Neural crest cell (in vitro differentiated cells): ENCODE data around the gene PPTC7. TPM values are rescaled to one million over a fixed set of nuclear protein-coding genes. Genes with fewer than 3 reads are reported as not detected.
"Not testable (repeated sequence)": the region's sequence is repeated elsewhere in the genome, so short reads cannot be mapped to it uniquely, and the experiment has no call there.

Source experiments
- DNase-seq: peaks from one replicate; pipeline ENCODE4 v3.0.0; 2021; ENCODE audit warnings: low read depth, mixed read lengths, low spot score
- H3K27ac Mint-ChIP-seq: one replicate; pipeline ENCODE4 v1.8.0; 2021; ENCODE audit warnings: mild to moderate bottlenecking, mixed read lengths; ENCODE audit not compliant: unreplicated experiment
- H3K27me3 Mint-ChIP-seq: 2 replicates; pipeline ENCODE4 v1.8.0; 2021; ENCODE audit warnings: low read depth, mild to moderate bottlenecking, mixed read lengths
- H3K36me3 Mint-ChIP-seq: 2 replicates; pipeline ENCODE4 v1.8.0; 2021; ENCODE audit warnings: low read depth, mild to moderate bottlenecking, mixed read lengths
- H3K4me1 Mint-ChIP-seq: 2 replicates; pipeline ENCODE4 v1.8.0; 2021; ENCODE audit warnings: mixed read lengths
- H3K4me3 Mint-ChIP-seq: one replicate; pipeline ENCODE4 v1.8.0; 2021; ENCODE audit warnings: mild to moderate bottlenecking, mixed read lengths
- H3K9me3 Mint-ChIP-seq: 2 replicates; pipeline ENCODE4 v1.8.0; 2021; ENCODE audit warnings: mixed read lengths
- CTCF ChIP-seq: fragments of 200-600 bp; sonication (generic); conservative IDR thresholded peaks from 2 replicates; pipeline ENCODE4 v1.5.0; 2021; ENCODE audit warnings: antibody characterized with exemption, mild to moderate bottlenecking
- total RNA-seq: library from RNA; stranded (reverse); gene quantifications from 2 replicates; pipeline ENCODE4 v1.2.1, GENCODE V29; 2021

Gene PPTC7
- total RNA-seq, 1 donor from 2014 or later, result 13.4 TPM

GRCh38 chr12:110565894-110566871 is 16.9 kb downstream of the PPTC7 start:
- no peak for DNase-seq
- Mint-ChIP-seq H3K4me3 (no peak overlapping the region), H3K27ac (no peak overlapping the region), H3K9me3 (no peaks in the 10 kb centered on the region), H3K27me3 (no peaks in the 10 kb centered on the region), H3K4me1 (peaks cover 32% of the 10 kb centered on the region), H3K36me3 (peaks cover 3% of the 10 kb centered on the region)
- no peak for TF ChIP-seq CTCF

GRCh38 chr12:110564471-110564991 is 18.6 kb downstream of the PPTC7 start:
- no peak for TF ChIP-seq CTCF
- H3K9me3 Mint-ChIP-seq, result no peaks in the 10 kb centered on the region
- peaks cover 41% of the 10 kb centered on the region for H3K4me1 Mint-ChIP-seq
- DNase-seq, result no peak
- no peaks in the 10 kb centered on the region for H3K27me3 Mint-ChIP-seq
- no peaks in the 10 kb centered on the region for H3K36me3 Mint-ChIP-seq
- H3K4me3 Mint-ChIP-seq, result no peak overlapping the region
- no peak overlapping the region for H3K27ac Mint-ChIP-seq

GRCh38 chr12:110563702-110564470 is 19.2 kb downstream of the PPTC7 start:
- Mint-ChIP-seq H3K27ac (no peak overlapping the region), H3K27me3 (no peaks in the 10 kb centered on the region), H3K4me1 (peaks cover 41% of the 10 kb centered on the region), H3K36me3 (no peaks in the 10 kb centered on the region), H3K4me3 (no peak overlapping the region), H3K9me3 (no peaks in the 10 kb centered on the region)
- no peak for TF ChIP-seq CTCF
- no peak for DNase-seq

- H3K4me3 Mint-ChIP-seq, H3K9me3 Mint-ChIP-seq, H3K27me3 Mint-ChIP-seq, H3K27ac Mint-ChIP-seq, H3K36me3 Mint-ChIP-seq, DNase-seq: not testable (repeated sequence)
- H3K4me1 Mint-ChIP-seq, result peaks cover 42% of the 10 kb centered on the region
Measured at GRCh38 chr12:110562386-110562785, 20.7 kb downstream of the PPTC7 start.

GRCh38 chr12:110561471-110562201 is 21.5 kb downstream of the PPTC7 start:
- H3K4me1 Mint-ChIP-seq, result peaks cover 34% of the 10 kb centered on the region
- H3K9me3 Mint-ChIP-seq, result no peaks in the 10 kb centered on the region
- DNase-seq, result no peak
- no peaks in the 10 kb centered on the region for H3K36me3 Mint-ChIP-seq
- H3K4me3 Mint-ChIP-seq, result no peak overlapping the region
- TF ChIP-seq CTCF, result no peak
- peak overlapping the region; percentile 28 for H3K27ac Mint-ChIP-seq
- no peaks in the 10 kb centered on the region for H3K27me3 Mint-ChIP-seq
